Measurements from ENCODE around the gene SORCS2.

DNA sequence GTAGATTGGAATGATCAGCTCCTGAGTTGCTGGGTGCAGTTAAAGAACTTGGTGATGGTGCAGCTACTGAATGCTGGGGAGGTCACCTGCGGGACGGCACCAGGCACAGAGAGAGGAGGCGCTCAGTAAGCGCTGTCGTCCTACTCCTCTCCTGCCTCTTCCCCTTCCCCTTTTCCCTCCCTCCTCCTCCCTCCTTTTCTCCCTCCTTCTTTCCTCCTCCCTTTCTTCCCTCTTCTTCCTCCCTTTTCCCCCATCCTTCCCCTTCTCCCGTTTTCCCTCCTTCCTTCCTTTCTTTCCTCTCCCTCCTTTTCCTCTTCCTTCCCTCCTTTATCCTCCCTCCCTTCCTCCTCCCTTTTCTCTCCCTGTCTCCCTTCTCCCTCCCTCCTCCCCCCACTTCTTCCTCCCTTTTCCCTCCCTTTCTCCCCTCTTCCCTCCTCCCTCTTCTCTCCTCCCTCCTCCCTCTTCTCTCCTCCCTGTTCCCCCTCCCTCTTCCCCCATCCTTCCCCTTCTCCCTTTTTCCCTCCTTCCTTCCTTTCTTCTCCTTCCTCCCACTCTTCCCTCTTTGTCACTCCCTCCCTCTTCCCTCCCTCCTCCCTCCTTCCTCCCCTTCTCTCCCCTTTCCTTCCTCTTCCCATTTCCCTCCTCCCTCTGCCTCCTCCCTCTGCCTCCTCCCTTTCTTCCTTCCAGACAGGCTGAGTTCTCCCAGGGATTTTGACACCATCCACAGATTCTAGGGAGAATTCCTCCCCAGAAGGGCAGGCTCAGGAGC, 330.3 kb downstream of the SORCS2 start:
- TF ChIP-seq, protein P1, sequence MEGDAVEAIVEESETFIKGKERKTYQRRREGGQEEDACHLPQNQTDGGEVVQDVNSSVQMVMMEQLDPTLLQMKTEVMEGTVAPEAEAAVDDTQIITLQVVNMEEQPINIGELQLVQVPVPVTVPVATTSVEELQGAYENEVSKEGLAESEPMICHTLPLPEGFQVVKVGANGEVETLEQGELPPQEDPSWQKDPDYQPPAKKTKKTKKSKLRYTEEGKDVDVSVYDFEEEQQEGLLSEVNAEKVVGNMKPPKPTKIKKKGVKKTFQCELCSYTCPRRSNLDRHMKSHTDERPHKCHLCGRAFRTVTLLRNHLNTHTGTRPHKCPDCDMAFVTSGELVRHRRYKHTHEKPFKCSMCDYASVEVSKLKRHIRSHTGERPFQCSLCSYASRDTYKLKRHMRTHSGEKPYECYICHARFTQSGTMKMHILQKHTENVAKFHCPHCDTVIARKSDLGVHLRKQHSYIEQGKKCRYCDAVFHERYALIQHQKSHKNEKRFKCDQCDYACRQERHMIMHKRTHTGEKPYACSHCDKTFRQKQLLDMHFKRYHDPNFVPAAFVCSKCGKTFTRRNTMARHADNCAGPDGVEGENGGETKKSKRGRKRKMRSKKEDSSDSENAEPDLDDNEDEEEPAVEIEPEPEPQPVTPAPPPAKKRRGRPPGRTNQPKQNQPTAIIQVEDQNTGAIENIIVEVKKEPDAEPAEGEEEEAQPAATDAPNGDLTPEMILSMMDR (IDR thresholded peaks at IDR 0.05) = no peak
- TF ChIP-seq POLR2A (IDR thresholded peaks at IDR 0.05) = no peak
